DMS79 treated with DMSO at 0.1 percent for 48 hours (cell line): ENCODE data around the gene DVL1.

ENCODE experiments used
- DNase-seq: peaks from one replicate; lab custom pipeline; 2025; lab: John Stamatoyannopoulos, UW

Gene DVL1

GRCh38 chr1:1341549-1342021 lies 7.6 kb downstream of the DVL1 start:
- no peak for DNase-seq

GRCh38 chr1:1340791-1341548 lies 8.2 kb downstream of the DVL1 start:
- no peak for DNase-seq

GRCh38 chr1:1340185-1340584 lies 9.0 kb downstream of the DVL1 start:
- DNase-seq = no peak

GRCh38 chr1:1338278-1338677 lies 10.9 kb downstream of the DVL1 start:
- DNase-seq = no peak

GRCh38 chr1:1337793-1338147 lies 11.4 kb downstream of the DVL1 start:
- DNase-seq = no peak

- DNase-seq = no peak
Measured at GRCh38 chr1:1336931-1337792, 12.1 kb downstream of the DVL1 start.

GRCh38 chr1:1336446-1336845 lies 12.8 kb downstream of the DVL1 start:
- DNase-seq = no peak

- DNase-seq = no peak
Measured at GRCh38 chr1:1335792-1336248, 13.4 kb downstream of the DVL1 start.

- DNase-seq = no peak
Measured at GRCh38 chr1:1335283-1335682, 13.9 kb downstream of the DVL1 start.

- DNase-seq = no peak
Measured at GRCh38 chr1:1334835-1335234, 14.4 kb downstream of the DVL1 start.

- DNase-seq = no peak
Measured at GRCh38 chr1:1333551-1334241, 15.5 kb downstream of the DVL1 start.

GRCh38 chr1:1332774-1333480 lies 16.3 kb downstream of the DVL1 start:
- no peak for DNase-seq

GRCh38 chr1:1332031-1332755 lies 17.0 kb downstream of the DVL1 start:
- DNase-seq = no peak

GRCh38 chr1:1331068-1331965 lies 17.9 kb downstream of the DVL1 start, which contains the start of gene TAS1R3:
TAS1R3 (plus strand) TSS chr1:1331280; CDS start chr1:1331346, 66 bp downstream.
- DNase-seq = no peak

- DNase-seq = no peak
Measured at GRCh38 chr1:1330366-1331067, 18.7 kb downstream of the DVL1 start.

- DNase-seq = no peak
Measured at GRCh38 chr1:1329304-1330210, 19.7 kb downstream of the DVL1 start.

GRCh38 chr1:1328254-1328653 lies 21.0 kb downstream of the DVL1 start:
- no peak for DNase-seq

GRCh38 chr1:1327291-1327690 lies 21.9 kb downstream of the DVL1 start:
- no peak for DNase-seq
